Fibroblast of mammary gland (primary cell): ENCODE data around the gene PLXND1.

Experiments
- DNase-seq: peaks from one replicate; pipeline ENCODE4 v3.0.0-alpha.2; 2010; ENCODE audit warnings: low read depth
- H3K4me3 ChIP-seq: 2 replicates; pipeline ENCODE4 v1.5.1; 2011; ENCODE audit warnings: low read depth, mild to moderate bottlenecking, low read length, moderate library complexity; ENCODE audit not compliant: control insufficient read depth
- TF ChIP-seq, protein P1 (sequence below): conservative IDR thresholded peaks from 2 replicates; pipeline ENCODE4 v1.5.1; 2011; ENCODE audit warnings: low read depth, low read length, inconsistent platforms; ENCODE audit not compliant: control insufficient read depth, insufficient read depth

PLXND1 gene

DNA sequence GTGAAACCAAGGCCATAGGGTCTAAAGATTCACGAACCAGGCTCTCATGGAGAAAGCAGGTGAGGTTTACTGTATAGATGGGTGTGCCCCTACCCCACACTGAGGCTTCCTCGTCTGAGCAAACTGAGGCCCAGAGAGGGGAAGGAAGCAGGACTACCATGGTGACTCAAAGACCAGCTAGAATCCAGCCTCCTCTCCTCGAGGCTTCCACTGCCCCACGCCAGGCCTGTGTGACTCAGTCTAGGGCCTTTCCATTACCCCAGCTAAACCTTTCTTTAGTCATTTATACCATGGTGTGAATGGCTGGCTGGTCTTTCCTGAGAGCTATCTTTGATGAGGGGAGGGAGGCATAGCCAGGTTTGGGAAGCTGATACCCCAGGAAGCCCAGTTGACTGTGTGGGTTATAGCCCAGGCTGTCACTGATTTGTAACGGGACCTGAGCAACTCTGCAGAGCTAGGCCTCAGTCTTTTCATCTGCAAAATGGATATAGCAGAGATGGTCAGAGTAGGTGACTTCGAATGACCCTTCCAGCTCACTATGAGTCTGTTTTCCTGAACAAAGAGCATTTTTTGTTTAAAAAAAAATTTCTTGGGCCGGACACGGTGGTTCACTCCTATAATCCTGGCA, 81.0 kb downstream of the PLXND1 start:
- TF ChIP-seq, protein P1, sequence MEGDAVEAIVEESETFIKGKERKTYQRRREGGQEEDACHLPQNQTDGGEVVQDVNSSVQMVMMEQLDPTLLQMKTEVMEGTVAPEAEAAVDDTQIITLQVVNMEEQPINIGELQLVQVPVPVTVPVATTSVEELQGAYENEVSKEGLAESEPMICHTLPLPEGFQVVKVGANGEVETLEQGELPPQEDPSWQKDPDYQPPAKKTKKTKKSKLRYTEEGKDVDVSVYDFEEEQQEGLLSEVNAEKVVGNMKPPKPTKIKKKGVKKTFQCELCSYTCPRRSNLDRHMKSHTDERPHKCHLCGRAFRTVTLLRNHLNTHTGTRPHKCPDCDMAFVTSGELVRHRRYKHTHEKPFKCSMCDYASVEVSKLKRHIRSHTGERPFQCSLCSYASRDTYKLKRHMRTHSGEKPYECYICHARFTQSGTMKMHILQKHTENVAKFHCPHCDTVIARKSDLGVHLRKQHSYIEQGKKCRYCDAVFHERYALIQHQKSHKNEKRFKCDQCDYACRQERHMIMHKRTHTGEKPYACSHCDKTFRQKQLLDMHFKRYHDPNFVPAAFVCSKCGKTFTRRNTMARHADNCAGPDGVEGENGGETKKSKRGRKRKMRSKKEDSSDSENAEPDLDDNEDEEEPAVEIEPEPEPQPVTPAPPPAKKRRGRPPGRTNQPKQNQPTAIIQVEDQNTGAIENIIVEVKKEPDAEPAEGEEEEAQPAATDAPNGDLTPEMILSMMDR: no peak
- no peak overlapping the region for H3K4me3 ChIP-seq
- DNase-seq: peak; percentile 75

DNA sequence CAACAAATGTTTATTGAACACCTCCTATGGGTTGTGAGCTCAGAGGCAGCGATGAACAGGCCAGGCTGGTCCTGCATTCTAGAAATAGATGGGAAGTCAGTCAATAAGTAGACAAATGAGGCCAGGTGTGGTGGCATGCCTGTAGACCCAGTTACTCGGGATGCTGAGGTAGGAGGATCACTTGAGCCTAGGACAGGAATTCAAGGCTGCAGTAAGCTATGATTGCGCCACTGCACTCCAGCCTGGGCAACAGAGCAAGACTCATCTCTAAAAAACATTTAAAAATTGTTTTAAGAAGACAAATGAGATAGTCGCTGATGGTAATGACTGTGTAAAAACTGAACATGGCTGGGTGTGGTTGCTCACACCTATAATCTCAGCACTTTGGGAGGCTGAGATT, 82.4 kb downstream of the PLXND1 start:
- no peak for DNase-seq
- TF ChIP-seq, protein P1: no peak
- no peak overlapping the region for H3K4me3 ChIP-seq

DNA sequence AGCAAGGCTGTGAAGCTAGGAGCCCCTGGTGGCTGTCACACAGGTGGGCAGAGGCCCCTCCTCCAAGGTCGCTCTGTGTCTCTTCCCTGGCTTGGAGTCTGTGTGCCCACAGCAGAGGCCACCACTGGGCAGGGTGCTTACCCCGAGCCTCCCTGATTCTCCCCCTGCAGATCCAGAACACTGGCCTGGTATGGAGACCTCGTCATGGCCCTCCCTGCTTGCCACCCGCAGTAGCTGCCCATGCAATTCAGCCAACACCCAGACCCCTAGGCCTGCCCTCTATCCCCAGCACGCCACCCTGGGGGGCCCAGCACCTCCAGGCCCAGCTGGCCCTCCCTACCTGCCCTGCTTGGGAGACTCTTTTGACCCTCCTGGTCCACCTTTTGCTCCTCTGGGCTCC, 83.5 kb downstream of the PLXND1 start:
- no peak for DNase-seq
- no peak overlapping the region for H3K4me3 ChIP-seq
- TF ChIP-seq, protein P1: no peak

DNA sequence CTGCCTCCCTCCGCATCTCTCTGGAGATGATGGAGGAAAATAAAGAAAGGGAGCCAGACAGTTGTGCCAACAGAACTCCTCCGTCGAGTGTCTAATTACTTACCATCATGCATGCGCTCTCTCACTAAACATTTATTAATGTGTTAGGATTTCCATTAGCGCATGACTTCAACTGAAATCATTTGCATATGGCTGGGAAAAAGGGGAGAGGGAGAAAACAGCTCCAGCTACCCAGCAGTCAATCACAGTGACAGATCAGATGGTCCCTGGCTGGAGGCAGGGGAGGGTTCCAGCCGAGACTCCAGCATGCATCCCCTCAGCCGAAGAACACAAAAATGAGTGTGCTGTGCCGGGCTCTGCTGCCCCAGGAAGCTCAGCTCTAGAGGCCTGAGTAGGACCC, 84.9 kb downstream of the PLXND1 start:
- H3K4me3 ChIP-seq: no peak overlapping the region
- TF ChIP-seq, protein P1: no peak
- no peak for DNase-seq

DNA sequence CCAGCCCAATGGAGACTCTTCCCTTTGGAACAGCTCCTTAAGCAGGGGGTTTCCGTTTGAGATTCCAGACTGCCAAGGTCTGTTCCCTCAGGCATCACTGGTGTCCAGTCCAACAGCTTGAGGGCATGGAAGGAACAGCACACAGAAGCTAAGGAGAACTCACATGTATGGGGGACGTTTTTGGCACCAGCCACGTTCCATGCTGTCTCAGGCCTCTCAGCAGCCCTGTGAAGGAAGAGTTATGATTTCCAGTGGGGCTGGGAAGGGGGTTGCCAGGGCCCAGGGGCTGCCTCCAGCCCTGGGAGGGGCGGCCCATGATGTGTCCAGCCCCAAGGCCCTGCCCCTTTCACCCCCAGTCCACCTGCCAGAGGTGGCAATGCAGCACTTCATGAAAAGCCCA, 85.5 kb downstream of the PLXND1 start:
- TF ChIP-seq, protein P1: no peak
- no peak overlapping the region for H3K4me3 ChIP-seq
- DNase-seq: no peak

DNA sequence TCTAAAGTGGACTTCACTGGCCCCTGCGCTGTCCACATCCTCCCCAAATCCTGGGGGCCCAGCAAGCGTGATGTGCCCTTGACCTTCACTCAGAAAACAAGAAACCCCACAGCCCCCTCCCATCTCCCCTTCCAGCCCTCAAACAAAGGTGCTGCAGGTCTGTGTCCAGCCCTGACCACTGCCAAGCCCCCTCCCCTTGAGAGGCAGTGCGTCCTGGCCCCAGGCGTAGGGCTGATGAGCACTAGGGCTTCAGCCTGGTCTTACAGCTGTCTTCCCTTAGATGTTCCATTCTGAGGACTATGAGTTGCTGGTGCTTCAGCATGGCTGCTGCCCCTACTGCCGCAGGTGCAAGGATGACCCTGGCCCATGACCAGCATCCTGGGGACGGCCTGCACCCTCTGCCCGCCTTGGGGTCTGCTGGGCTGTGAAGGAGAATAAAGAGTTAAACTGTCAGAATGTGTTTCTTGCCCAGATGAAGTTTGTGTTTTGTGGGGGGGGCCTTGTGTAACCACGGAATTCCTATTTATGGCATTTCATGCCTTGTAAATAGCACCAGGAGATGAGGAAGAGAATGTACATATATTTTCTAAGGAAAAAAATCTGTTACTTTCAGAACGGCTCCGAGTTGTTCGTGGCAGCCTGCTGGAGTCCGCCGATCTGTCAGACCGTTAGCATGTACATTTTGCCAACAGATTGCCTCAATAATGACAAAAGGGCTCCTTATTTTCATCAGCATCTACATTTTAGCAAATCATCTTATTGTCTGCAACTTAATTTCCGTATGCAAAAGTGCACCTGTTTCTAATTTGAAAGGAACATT, 86.4 kb downstream of the PLXND1 start:
- TF ChIP-seq, protein P1: no peak
- no peak for DNase-seq
- no peak overlapping the region for H3K4me3 ChIP-seq

DNA sequence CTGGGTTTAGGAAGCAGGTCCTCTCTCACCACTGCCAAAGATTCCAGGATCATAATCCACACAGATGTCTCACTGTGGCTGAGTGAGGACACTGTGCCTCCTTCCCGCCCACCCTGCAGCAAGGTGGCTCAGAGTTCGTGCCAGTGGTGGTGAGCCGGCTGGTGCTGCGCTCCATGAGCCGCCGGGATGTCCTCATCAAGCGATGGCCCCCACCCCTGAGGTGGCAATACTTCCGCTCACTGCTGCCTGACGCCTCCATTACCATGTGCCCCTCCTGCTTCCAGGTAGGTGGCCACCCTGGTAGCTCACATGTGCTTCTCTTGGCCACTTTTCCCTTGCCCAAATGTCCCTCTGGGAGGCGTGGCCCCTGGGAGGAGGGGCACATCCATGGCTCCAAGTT, 87.0 kb downstream of the PLXND1 start:
- TF ChIP-seq, protein P1: no peak
- DNase-seq: no peak
- H3K4me3 ChIP-seq: no peak overlapping the region
